Measurements from ENCODE around the gene SATL1.
"Not testable (repeated sequence)": the region's sequence is repeated elsewhere in the genome, so short reads cannot be mapped to it uniquely, and the experiment has no call there.

SATL1 gene

GRCh38 chrX:85243761-85244449 lies at the start of gene SATL1, which contains the start of gene ZNF711:
TSS of gene SATL1 (minus strand) at chrX:85243779. CDS start at chrX:85108968, 134,811 bp downstream.
TSS of gene ZNF711 (plus strand) at chrX:85243991. CDS start at chrX:85247573, 3,582 bp downstream.
- no peak for DNase-seq

GRCh38 chrX:85288992-85289723 lies 45.6 kb upstream of the SATL1 start:
- DNase-seq = no peak

DNA sequence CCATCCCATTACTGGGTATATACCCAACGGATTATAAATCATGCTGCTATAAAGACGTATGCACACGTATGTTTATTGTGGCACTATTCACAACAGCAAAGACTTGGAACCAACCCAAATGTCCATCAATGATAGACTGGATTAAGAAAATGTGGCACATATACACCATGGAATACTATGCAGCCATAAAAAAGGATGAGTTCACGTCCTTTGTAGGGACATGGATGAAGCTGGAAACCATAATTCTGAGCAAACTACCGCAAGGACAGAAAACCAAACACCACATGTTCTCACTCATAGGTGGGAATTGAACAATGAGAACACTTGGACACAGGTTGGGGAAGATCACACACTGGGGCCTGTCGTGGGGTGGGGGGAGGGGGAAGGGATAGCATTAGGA lies 41.7 kb upstream of the SATL1 start:
- not testable (repeated sequence) for DNase-seq

DNA sequence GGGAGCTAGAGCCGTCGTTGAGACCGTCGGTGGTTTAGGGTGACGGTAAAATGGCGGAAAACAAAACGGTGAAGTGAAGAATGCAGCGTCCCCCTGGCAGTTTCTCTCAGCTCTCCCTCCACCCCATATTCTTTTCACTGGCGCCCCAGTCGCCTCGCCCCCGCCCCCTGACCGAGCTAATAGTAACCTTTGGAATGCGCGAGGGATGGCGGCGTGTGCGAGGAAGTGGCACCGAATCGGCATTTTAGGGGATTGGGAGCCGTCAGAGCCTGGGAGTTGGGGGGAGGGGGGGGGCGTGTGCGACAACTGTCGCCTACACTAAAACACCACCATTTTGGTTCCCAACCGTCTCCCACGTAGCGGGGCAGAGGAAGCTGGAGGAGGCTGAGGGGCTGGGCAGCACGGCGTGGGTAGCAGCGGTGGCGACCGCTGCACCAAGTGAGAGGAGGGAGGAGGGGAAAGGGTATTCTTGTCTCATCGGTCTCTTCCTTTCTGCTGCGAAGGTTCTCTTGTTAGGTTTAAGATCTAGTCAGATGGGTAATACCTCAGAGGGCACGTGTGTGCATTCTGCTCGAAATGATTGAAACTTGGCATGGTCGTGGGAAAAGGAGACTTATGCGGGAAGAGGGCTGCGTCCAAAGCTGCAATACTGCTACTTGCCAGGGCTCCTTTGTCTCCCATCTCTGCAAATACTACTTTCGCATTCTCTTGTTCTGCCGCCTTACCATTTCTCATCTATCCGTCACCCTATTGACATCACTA lies 1.1 kb upstream of the SATL1 start:
- no peak for DNase-seq

DNA sequence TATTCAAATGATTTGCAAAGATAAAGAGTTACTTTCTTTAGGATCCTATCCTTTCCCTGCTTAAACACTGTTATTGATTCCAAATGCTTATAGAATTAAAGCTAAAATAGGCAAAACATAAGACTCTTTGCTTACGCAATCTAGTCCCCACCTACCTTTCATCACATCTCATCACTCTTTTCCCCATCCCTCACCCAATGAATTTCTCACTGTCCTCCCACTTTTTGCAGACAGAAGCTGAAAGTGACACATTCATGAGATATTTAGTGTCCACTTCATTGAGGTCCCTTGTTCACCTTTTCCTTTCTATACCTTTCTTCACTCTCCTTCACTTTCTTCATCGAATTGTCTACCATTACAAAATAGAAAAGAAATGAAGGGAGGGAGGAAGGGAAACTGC lies 424 bp downstream of the SATL1 start:
- DNase-seq = no peak

GRCh38 chrX:85223359-85223758 lies 20.2 kb downstream of the SATL1 start:
- DNase-seq = no peak

- no peak for DNase-seq
Measured at GRCh38 chrX:85221361-85221760, 22.2 kb downstream of the SATL1 start.

GRCh38 chrX:85215946-85216345 lies 27.6 kb downstream of the SATL1 start:
- no peak for DNase-seq

DNA sequence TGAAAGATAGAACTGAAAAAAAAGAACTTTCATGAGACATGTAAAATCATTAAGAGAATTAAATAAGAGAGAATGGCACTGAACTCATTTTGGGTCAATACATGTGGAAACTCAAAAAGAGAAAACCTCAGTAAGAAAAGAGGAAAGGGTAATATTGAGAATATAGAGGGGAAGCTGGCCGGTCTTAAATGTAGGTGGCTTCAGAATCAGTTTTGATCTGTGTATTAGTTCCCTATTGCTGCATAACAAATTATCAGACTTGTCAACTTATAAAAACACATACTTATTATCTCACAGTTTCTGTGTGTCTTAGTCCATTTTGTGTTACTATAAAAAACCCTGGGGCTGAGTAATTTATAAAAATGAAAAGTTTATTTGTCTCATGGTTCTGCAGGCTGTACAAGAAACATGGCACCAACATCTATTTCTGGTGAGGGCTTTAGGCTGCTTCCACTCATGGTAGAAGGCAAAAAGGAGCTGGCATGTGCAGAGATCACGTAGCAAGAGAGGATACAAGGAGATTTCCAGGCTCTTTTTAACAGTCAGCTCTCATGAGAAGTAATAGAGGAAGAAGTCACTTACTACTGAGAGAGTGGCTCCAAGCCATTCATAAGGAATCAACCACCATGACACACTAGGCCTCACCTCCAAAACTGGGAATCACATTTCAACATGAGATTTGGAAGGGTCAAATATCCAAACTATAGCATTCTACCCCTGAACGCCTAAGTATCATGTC lies 29.6 kb downstream of the SATL1 start:
- no peak for DNase-seq

GRCh38 chrX:85203461-85203970 lies 40.1 kb downstream of the SATL1 start:
- no peak for DNase-seq

DNA sequence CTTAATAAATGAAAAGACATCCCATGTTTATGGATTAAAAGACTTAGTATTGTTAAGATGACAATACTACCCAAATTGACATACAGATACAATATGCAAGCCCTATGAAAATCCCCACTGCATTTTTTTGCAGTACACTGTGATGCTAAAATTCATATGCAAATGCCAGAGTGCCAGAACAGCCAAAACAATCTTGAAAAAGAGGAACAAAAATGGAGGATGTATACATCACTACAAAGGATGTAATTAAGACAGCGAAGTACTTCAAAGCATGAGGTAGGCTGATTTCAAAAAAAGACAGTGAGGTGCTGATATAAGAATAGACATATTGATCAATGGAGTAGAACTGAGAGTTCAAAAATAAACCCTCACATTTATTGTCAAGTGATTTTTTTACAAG lies 47.3 kb downstream of the SATL1 start:
- DNase-seq = no peak

DNA sequence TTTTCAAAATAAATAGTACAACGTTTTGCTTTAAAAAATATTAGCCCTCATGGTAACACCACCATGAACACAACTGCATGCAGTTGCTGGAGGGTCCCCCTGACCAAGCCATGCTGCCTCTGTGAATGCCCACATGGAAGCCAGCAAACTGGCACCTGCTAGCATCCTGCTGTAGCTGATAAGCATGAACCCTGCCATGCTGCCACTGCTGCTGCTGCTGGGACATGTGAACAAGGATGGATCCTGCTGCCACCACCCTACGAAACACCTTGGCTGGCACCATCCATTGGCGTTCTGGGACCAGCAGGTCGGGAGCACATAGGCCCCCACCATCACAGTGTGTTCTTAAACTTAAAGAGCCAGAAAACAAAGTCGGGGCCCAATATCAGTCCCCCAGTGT lies 83.9 kb downstream of the SATL1 start:
- no peak for DNase-seq

GRCh38 chrX:85140964-85141363 lies 102.6 kb downstream of the SATL1 start:
- DNase-seq = no peak

GRCh38 chrX:85139422-85139821 lies 104.2 kb downstream of the SATL1 start:
- no peak for DNase-seq

DNA sequence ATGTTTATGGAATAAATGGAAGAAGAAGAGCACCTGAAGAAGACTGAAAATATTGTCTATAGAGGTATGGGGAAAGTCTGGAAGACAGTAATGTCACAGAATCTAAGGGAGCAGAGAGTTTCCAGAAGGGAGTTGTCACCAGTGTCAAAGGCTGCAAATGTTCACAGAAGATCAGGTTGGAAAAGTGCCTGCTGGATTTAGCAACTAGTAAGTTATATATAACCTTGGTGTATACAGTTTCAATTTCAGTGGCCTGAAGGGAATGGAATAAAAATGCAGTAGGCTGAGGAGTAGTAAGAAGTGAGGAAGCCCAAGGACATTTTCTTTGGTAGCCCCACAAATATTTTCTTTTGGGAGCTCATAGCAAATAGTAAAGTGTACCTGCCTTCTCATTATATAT lies 107.2 kb downstream of the SATL1 start:
- DNase-seq = no peak

DNA sequence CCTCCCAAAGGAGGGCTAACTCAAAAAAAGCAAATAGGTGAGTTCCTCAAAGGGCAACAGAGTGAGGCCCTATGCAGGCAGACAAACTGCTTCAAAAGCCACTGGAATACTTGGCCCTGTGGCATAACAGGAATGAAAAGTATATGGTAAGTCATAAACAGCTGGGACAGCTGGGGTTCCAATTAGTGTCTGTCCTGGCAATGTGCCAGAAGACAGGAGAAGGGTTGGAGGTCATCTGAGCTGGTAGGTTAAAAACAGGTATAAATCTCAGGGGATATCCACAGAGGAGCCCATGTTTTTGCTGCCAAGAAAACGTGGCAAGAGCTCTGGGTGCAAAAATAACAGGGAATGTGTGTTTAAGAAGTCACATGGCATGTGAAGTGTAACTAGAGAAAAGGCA lies 128.3 kb downstream of the SATL1 start:
- DNase-seq = no peak

GRCh38 chrX:85114776-85115175 lies 128.8 kb downstream of the SATL1 start:
- no peak for DNase-seq

DNA sequence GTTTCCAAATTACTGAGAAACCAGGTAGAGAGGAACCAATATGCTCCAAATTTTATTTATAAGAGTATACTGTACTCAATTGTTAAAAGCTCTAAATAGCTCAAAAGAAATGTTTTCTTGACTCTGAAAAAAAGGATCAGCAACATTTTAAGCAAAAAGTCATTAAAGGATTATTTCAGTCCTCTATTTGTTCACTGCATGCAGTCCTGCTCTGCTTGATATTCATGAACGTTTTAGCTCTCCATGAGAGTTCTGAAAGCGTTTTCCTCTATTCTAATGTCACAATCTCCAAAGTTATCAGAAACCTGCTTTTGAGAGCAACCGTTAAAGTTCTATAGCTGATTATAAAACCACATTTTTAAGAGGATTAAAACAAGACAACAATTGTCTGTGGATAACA lies 129.4 kb downstream of the SATL1 start:
- no peak for DNase-seq

DNA sequence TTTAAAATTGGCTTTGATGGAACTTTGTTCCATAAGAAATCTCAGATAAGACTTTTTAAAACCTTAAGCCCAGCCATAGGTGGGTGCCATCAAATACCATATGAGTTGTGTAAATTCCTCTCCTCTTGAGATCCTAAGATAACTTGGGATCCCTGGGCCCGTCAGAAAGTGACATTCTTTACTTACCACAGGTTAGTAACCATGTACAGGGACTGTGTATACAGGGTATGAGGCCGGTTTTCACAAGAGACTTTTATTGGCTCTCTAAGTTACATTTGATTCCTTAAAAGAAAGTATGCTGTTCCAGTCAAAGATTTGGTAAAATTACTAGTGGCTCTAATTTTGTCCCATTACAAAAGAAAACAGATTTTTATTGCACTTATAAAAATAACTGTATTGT lies 129.8 kb downstream of the SATL1 start:
- DNase-seq = no peak

- no peak for DNase-seq
Measured at GRCh38 chrX:85112293-85112692, 131.3 kb downstream of the SATL1 start.

DNA sequence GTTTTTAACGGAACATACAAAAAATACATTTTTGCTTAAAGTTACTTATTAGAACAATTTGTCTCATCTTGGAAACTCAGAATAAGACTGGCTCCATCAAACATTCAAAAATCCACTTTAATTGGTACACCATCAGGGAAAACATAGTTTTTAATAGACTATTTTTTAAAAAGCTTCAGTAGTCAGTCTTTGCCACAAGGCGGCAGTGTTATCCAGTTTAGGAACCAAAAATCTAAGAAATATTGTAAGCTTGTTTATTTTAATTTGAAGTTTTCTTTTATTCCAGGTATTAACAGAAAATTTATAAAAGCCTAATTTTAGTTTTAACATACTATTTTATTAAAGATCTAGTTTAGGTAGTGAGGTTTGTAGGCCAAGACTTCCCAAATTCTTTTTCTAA lies 132.2 kb downstream of the SATL1 start:
- no peak for DNase-seq

- DNase-seq = no peak
Measured at GRCh38 chrX:85109235-85109634, 134.3 kb downstream of the SATL1 start.

DNA sequence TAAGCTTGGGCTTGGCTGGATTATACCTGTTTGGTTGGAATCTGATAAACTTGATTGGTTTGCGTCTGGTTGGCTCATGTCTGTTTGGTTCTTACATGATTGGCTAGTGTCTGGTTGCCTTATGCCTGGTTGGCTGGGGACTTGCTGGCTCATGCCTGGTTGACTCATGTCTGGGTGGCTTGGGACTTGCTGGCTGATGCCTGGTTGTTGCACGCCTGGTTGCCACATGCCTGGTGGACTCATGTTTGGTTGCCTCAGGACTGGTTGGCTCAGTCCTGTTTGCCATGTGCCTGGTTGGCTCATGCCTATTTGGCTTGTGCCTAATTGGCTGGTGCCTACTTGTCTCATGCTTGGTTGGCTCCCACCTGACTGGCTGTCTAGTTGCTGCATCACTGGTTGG lies 135.4 kb downstream of the SATL1 start:
- DNase-seq = no peak

Measured in activated T-cell treated with anti-CD3 and anti-CD28 coated beads for 4 hours (primary cell).